Astrocyte (in vitro differentiated cells and primary cell): ENCODE results near the gene COL23A1. TPM values are rescaled to one million over a fixed set of nuclear protein-coding genes. Genes with fewer than 3 reads are reported as not detected.

Experiments used
- DNase-seq: peaks from one replicate; pipeline ENCODE4 v3.0.0-alpha.2; 2010; ENCODE audit warnings: low read depth
- FAIRE-seq: peaks from 2 replicates; lab custom pipeline; 2011; peaks lifted over from hg19 to GRCh38; lab: Jason Lieb, UNC
- H2AFZ ChIP-seq: 2 replicates; pipeline ENCODE4 v1.6.0; 2012; ENCODE audit warnings: low read depth, low read length, inconsistent platforms
- H3K27ac ChIP-seq: 2 replicates; pipeline ENCODE4 v1.5.1; 2011; ENCODE audit warnings: low read depth, low read length, inconsistent platforms
- H3K27me3 ChIP-seq: 2 replicates; pipeline ENCODE4 v1.6.0; 2011; ENCODE audit warnings: low read length, inconsistent platforms; ENCODE audit not compliant: insufficient read depth
- H3K36me3 ChIP-seq: 2 replicates; pipeline ENCODE4 v1.5.1; 2011; ENCODE audit warnings: low read length, inconsistent platforms; ENCODE audit not compliant: insufficient read depth
- H3K4me1 ChIP-seq: 2 replicates; pipeline ENCODE4 v1.5.1; 2011; ENCODE audit warnings: low read length, inconsistent platforms; ENCODE audit not compliant: insufficient read depth
- H3K4me2 ChIP-seq: 2 replicates; pipeline ENCODE4 v1.6.0; 2012; ENCODE audit warnings: low read length, inconsistent platforms
- H3K4me3 ChIP-seq: 2 replicates; pipeline ENCODE4 v1.5.1; 2011; ENCODE audit warnings: low read depth, mild to moderate bottlenecking, low read length, inconsistent platforms; ENCODE audit not compliant: insufficient read depth
- H3K79me2 ChIP-seq: 2 replicates; pipeline ENCODE4 v1.6.0; 2012; ENCODE audit warnings: mild to moderate bottlenecking, low read length, inconsistent platforms; ENCODE audit not compliant: insufficient read depth
- H3K9ac ChIP-seq: 2 replicates; pipeline ENCODE4 v1.6.0; 2012; ENCODE audit warnings: mild to moderate bottlenecking, low read length, inconsistent platforms
- H3K9me3 ChIP-seq: 2 replicates; pipeline ENCODE4 v1.5.1; 2012; ENCODE audit warnings: low read depth, mild to moderate bottlenecking, low read length, inconsistent platforms; ENCODE audit not compliant: insufficient read depth
- H4K20me1 ChIP-seq: 2 replicates; pipeline ENCODE4 v1.6.0; 2012; ENCODE audit warnings: low read length, inconsistent platforms; ENCODE audit not compliant: insufficient read depth
- H3K27ac Mint-ChIP-seq: one replicate; pipeline ENCODE4 v1.8.0; 2021; ENCODE audit warnings: mild to moderate bottlenecking, mixed read lengths; ENCODE audit not compliant: unreplicated experiment
- H3K27me3 Mint-ChIP-seq: one replicate; pipeline ENCODE4 v1.8.0; 2021; ENCODE audit warnings: low read depth, mixed read lengths; ENCODE audit not compliant: unreplicated experiment
- H3K36me3 Mint-ChIP-seq: one replicate; pipeline ENCODE4 v1.8.0; 2021; ENCODE audit warnings: low read depth, mixed read lengths; ENCODE audit not compliant: unreplicated experiment
- H3K4me1 Mint-ChIP-seq: one replicate; pipeline ENCODE4 v1.8.0; 2021; ENCODE audit warnings: low read depth, mixed read lengths; ENCODE audit not compliant: unreplicated experiment
- H3K4me3 Mint-ChIP-seq: one replicate; pipeline ENCODE4 v1.8.0; 2021; ENCODE audit warnings: mild to moderate bottlenecking, moderate library complexity, mixed read lengths; ENCODE audit not compliant: unreplicated experiment
- H3K9me3 Mint-ChIP-seq: one replicate; pipeline ENCODE4 v1.8.0; 2021; ENCODE audit warnings: mild to moderate bottlenecking, mixed read lengths; ENCODE audit not compliant: unreplicated experiment
- CTCF ChIP-seq: IDR thresholded peaks from 2 replicates; pipeline ENCODE4 v1.5.1; 2011; ENCODE audit warnings: low read depth, mild to moderate bottlenecking, inconsistent platforms, low read length, moderate library complexity; ENCODE audit not compliant: insufficient read depth
- EZH2 ChIP-seq: IDR thresholded peaks from 2 replicates; pipeline ENCODE4 v1.6.1; 2012; ENCODE audit warnings: mild to moderate bottlenecking, low read length, inconsistent platforms; ENCODE audit not compliant: insufficient read depth
- total RNA-seq: library from RNA; stranded (reverse); gene quantifications from 2 replicates; pipeline ENCODE4 v1.2.1, GENCODE V29; 2021

The COL23A1 gene
- total RNA-seq, 1 donor from 2014 or later, result 0.16 TPM

GRCh38 chr5:178502401-178503100, 87.6 kb downstream of the COL23A1 start:
- no peak for TF ChIP-seq EZH2
- TF ChIP-seq CTCF, result no peak
- Histone ChIP-seq H4K20me1 (no peaks in the 10 kb centered on the region), H3K79me2 (no peaks in the 10 kb centered on the region), H3K4me1 (no peaks in the 10 kb centered on the region), H2AFZ (no peak overlapping the region), H3K27ac (no peak overlapping the region), H3K36me3 (no peaks in the 10 kb centered on the region), H3K9ac (no peak overlapping the region), H3K4me2 (no peak overlapping the region), H3K27me3 (no peaks in the 10 kb centered on the region), H3K9me3 (peaks cover 4% of the 10 kb centered on the region), H3K4me3 (no peak overlapping the region)
- peaks cover 2% of the 10 kb centered on the region for H3K36me3 Mint-ChIP-seq
- H3K9me3 Mint-ChIP-seq, result peaks cover 3% of the 10 kb centered on the region
- H3K4me3 Mint-ChIP-seq, result no peak overlapping the region
- DNase-seq (no peak), FAIRE-seq (no peak)
- no peak overlapping the region for H3K27ac Mint-ChIP-seq
- H3K27me3 Mint-ChIP-seq, result peaks cover 3% of the 10 kb centered on the region
- peaks cover 2% of the 10 kb centered on the region for H3K4me1 Mint-ChIP-seq

- Histone ChIP-seq H3K27me3 (no peaks in the 10 kb centered on the region), H3K4me1 (no peaks in the 10 kb centered on the region), H3K4me2 (no peak overlapping the region), H4K20me1 (no peaks in the 10 kb centered on the region), H3K27ac (no peak overlapping the region), H3K9me3 (peaks cover 13% of the 10 kb centered on the region), H2AFZ (no peak overlapping the region), H3K79me2 (no peaks in the 10 kb centered on the region), H3K4me3 (no peak overlapping the region), H3K9ac (no peak overlapping the region), H3K36me3 (no peaks in the 10 kb centered on the region)
- Mint-ChIP-seq H3K9me3 (no peaks in the 10 kb centered on the region), H3K27me3 (peaks cover 4% of the 10 kb centered on the region), H3K4me1 (peaks cover 17% of the 10 kb centered on the region), H3K36me3 (peaks cover 2% of the 10 kb centered on the region), H3K4me3 (no peak overlapping the region), H3K27ac (peak overlapping the region; percentile 0)
- DNase-seq (no peak), FAIRE-seq (no peak)
- TF ChIP-seq EZH2 (no peak), CTCF (no peak)
Observed at GRCh38 chr5:178499352-178499751, 90.8 kb downstream of the COL23A1 start.

- TF ChIP-seq CTCF (no peak), EZH2 (no peak)
- Histone ChIP-seq H3K79me2 (no peaks in the 10 kb centered on the region), H3K27ac (no peak overlapping the region), H3K9me3 (peaks cover 15% of the 10 kb centered on the region), H3K9ac (no peak overlapping the region), H3K36me3 (no peaks in the 10 kb centered on the region), H3K4me2 (no peak overlapping the region), H3K27me3 (no peaks in the 10 kb centered on the region), H4K20me1 (no peaks in the 10 kb centered on the region), H3K4me3 (no peak overlapping the region), H2AFZ (no peak overlapping the region), H3K4me1 (no peaks in the 10 kb centered on the region)
- Mint-ChIP-seq H3K27me3 (peaks cover 6% of the 10 kb centered on the region), H3K9me3 (no peaks in the 10 kb centered on the region), H3K36me3 (no peaks in the 10 kb centered on the region), H3K4me3 (no peak overlapping the region), H3K4me1 (peaks cover 14% of the 10 kb centered on the region), H3K27ac (peak overlapping the region; percentile 92)
- DNase-seq (no peak), FAIRE-seq (no peak)
Observed at GRCh38 chr5:178496642-178497041, 93.6 kb downstream of the COL23A1 start.
